HG03280 (cell line): ENCODE data around the gene RNF151.
"Not testable (repeated sequence)": the region's sequence is repeated elsewhere in the genome, so short reads cannot be mapped to it uniquely, and the experiment has no call there.

Experiments used
- ATAC-seq: cut with Tn5 transposase; IDR thresholded peaks from one replicate; pipeline ENCODE4 v1.9.1; 2021; ENCODE audit warnings: mild to moderate bottlenecking, moderate library complexity; ENCODE audit not compliant: unreplicated experiment

The RNF151 gene

DNA sequence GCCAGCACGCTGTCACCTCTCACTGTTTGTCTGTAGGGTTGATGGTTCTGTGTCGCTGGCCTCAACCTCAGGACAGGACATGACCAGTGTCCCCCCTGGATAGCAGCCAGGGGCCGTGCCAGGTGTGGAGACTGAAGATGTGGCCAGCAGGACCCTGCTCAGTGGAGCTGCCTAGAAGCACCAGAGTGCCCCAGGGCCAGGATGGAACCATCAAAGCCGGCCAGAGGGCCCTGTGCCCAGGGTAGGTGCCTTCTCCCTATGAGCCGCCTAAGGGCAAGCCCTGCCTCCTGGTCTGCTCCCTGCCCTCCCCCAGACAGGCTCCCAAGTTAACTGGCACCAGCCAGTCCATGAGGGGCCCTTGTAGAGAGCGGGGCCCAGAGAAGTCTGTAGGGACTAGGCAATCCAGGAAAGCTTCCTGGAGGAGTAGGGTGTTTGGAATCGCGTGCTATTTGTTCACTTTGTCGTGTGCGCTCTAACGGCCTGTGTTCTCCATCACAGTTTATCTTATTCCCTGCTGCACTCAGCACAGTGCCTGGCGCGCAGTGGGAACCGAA lies 7.9 kb upstream of the RNF151 start:
- ATAC-seq = no peak

DNA sequence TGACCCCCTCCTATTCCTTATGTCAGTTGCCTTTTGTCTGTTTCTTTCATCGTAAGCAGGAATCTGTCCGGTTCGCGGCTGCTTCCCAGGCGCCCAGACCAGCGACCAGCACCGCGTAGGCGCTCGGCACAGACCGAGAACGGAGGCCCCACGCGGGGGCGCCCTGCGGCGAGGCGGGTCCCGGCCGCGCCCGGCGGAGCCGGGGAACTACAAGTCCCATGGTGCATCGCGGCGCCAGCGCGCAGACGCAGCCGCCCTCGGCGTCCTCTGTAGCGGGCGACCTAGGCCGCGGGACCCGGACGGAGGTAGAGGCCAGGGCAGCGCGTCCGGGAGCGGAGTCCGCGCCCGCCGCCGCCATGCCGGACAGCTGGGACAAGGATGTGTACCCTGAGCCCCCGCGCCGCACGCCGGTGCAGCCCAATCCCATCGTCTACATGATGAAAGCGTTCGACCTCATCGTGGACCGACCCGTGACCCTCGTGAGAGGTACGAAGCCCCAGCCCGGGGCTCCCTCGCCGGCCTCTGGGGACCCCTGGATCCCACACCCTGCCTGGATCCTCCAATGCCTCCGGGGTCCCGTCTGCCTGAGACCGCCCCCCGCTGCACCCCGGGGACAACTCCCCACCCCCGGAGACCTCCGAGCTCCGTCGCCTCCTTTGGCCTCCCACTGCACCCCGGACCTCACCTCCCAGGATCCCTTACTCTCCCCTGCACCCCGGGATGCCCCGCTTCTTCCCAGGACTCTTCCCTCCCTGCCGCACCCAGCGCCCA lies 7.2 kb upstream of the RNF151 start, which contains the start of gene NDUFB10:
TSS of gene NDUFB10 (plus strand) at position 270 of the 771 bp plus-strand sequence. CDS start at position 357, 87 bp downstream.
- peak; percentile 81 for ATAC-seq

GRCh38 chr16:1960665-1961630 lies 5.7 kb upstream of the RNF151 start:
- ATAC-seq = no peak

DNA sequence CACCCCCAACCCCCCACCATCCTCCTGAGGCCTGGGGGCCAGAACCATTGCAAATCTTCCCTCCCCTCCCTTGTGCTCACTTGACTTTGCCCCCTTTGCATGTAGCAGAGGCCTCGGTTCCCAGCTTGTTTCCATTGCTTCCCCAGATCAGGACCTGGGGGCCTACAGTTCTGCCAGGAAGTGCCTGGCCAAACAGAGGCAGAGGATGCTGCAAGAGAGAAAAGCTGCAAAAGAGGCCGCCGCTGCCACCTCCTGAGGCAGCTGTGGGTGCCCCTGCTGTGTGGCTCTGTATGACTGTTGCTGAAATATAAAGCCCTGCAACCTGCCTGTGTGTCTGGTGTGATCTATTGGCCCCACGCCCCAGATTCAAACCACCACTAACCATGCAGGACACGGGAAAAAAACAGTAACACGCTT lies 5.0 kb upstream of the RNF151 start:
- ATAC-seq = no peak

DNA sequence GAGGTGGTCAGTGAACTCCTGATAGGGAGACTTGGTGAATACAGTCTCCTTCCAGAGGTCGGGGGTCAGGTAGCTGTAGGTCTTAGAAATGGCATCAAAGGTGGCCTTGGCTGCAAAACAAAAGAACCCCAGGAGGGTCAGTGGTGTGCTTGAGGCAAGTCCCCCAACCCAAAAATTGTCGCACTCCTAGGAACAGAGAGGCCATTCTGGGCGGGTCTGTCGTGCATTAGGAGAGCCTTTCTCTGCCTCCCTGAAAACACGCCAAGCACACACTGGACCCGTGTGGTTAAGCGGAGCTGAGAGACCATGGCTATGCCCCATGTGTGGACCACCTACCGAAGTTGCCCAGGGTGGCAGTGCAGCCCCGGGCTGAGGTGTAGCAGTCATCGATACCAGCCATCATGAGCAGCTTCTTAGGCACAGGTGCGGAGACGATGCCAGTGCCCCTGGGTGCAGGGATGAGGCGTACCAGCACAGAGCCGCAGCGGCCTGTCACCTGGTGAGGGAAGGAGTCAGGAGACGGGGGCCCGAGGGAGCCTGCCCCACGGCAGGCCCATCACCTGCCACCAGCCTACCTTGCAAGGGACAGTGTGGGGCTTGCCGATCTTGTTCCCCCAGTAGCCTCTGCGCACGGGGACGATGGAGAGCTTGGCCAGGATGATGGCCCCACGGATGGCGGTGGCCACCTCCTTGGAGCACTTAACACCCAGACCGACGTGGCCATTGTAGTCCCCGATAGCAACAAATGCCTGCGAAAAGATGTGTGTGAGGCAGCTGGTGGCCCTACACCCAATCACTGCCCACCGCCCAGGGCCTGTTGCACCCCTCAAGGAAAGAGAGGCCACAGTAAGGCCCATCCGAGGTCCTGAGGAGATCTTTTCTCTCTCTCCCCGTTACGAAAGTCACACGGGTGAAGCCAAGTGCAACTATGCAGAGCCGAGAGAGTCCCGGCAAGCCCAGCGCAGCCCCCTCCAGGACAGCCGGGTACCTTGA lies 4.2 kb upstream of the RNF151 start:
- ATAC-seq = not testable (repeated sequence)

- peak; percentile 10 for ATAC-seq
Observed at GRCh38 chr16:1963806-1964505, 2.7 kb upstream of the RNF151 start.

DNA sequence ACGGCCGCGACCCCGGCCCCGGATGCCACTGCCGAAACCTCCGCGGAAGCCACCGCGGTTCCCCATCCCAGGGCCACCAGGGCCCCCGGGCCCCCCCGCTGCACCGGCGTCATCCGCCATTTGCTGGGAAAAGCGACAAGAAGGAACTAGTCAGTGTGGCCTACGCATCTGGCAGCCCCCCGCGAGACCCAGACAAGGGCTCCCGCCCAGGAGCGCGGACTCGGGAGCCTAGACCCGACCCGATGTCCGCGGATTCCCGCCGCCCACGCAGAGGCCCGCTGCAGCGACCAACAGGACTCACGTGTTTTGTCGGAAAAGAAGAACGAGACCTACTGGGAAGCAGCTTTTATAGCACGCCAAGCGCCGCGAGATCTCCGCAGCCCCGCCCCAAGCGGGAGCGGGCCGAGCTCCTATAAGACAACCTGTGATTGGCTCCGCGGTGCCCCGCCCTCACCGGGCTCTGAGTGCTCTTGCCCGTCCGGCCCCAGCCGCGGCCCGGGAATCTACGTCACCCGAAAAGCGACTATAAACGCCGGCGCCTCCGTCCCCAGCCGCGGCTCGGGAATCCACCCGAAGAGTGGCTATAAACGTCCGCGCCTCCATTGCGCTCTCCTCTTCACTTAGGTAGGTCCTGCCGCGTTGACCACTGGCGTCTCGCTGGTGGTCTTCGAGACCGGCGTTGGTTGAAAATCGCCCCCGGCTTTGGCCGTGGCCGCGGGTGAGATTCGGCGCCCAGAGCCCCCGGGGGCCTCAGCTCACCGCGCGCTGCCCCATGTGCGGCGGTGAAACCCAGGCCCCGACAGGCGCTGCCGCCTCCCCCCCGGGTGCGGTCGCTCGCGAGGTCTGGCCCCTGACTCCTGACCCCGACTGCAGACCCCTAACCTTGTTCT lies 1.9 kb upstream of the RNF151 start, which contains the start of gene RPS2:
TSS of gene RPS2 (minus strand) at position 321 of the 890 bp plus-strand sequence. CDS start at position 120, 201 bp downstream.
- peak; percentile 88 for ATAC-seq

GRCh38 chr16:1965396-1966001 lies 1.2 kb upstream of the RNF151 start:
- ATAC-seq = no peak

- ATAC-seq = no peak
Observed at GRCh38 chr16:1968146-1968953, 1.7 kb downstream of the RNF151 start.

DNA sequence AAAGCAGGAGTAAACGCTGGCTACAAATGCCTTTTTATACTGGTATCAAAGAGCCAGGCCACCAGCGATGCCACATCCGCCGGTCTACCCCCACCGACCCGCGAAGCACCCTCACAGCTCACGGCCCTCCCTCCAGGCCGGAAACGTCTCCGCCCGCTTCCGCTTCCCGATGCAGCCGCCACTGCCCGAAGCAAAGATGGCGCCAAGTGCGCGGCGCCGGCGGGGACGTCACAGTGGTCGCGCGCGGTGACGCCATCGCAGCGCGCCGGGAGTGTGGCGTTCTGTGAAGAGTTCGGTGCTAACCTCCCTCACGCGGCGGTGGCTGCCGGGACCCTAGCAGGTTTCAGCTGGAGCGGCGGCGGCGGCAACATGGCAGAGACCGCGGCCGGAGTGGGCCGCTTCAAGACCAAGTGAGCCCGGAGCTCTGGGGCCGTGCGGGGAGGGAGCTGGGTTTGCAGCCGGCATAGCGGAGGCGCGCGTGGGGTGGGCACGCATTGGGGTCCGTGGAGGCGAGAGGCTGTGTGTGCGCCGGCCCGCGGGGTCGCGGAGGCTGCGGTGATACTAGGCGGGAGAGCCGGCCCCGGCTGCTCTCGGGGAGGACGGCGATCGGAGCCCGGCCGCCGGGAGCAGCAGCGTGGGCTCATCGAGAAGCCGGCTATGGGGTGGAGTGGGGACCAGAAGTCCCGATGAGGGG lies 5.3 kb downstream of the RNF151 start, which contains the start of gene TBL3:
TSS of gene TBL3 (plus strand) at position 258 of the 694 bp plus-strand sequence. CDS start at position 370, 112 bp downstream.
- peak; percentile 86 for ATAC-seq

GRCh38 chr16:1972490-1972877 lies 5.8 kb downstream of the RNF151 start:
- no peak for ATAC-seq

GRCh38 chr16:1973461-1974156 lies 7.0 kb downstream of the RNF151 start:
- ATAC-seq = no peak

DNA sequence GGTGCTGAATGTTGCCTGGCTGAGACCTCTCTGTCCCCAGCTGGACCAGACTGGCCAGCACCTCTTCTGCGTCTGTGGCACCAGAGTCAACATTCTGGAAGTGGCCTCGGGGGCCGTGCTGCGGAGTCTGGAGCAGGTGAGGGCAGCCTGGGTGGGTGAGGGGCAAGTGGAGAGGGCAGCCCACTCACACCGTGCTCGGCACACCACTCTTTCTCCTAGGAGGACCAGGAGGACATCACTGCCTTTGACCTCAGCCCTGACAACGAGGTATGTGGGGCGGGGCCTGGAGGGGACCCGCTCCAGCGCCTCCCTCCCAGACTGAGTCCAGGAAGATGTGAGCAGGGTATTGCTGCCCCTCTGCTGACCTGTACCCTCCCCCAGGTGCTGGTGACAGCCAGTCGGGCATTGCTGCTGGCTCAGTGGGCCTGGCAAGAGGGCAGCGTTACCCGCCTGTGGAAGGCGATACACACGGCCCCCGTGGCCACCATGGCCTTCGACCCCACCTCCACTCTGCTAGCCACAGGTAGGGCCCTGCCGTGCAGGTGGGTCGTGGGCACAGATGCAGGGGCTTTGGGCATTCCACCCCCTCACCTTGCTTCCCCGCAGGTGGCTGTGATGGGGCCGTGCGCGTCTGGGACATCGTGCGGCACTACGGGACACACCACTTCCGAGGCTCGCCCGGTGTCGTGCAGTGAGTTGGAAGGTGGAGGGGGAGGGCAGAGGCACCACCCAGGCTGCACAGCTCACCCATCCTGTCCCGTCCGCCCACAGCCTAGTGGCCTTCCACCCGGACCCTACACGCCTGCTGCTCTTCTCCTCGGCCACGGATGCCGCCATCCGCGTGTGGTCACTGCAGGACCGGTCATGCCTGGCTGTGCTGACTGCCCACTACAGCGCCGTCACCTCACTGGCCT lies 7.8 kb downstream of the RNF151 start:
- no peak for ATAC-seq

DNA sequence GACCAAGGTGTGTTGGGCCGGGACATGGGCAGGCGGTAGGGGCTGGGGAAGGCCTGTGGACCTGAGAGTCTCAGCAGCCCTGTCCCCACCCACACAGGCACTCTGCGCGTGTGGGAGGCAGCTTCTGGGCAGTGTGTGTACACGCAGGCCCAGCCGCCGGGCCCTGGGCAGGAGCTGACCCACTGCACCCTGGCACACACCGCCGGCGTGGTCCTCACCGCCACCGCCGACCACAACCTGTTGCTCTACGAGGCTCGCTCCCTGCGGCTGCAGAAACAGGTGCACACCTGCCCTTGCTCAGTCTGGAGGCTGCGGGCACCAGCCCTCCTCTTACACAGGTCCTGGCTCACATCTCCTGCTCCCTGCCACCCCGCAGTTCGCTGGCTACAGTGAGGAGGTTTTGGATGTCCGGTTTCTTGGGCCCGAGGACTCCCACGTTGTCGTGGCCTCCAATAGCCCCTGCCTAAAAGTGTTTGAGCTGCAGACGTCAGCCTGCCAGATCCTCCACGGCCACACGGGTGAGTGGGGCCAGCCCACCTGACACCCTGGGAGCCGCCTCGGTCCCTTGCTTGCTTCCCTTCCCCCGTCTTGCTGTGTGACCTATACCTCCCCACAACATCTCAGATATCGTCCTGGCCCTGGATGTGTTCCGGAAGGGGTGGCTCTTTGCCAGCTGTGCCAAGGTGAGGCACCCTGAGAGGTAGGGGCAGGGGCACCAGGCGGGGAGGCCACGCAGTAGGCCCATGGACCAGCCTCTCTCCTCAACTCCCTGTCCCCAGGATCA lies 9.0 kb downstream of the RNF151 start:
- ATAC-seq = no peak
